ENCODE data around the gene MMD2.

- TF ChIP-seq EZH2 (IDR thresholded peaks at IDR 0.05; ENCODE audit: borderline replicate concordance, insufficient read depth, low read depth, low read length, poor library complexity, severe bottlenecking), result no peak
- TF ChIP-seq, protein P1, sequence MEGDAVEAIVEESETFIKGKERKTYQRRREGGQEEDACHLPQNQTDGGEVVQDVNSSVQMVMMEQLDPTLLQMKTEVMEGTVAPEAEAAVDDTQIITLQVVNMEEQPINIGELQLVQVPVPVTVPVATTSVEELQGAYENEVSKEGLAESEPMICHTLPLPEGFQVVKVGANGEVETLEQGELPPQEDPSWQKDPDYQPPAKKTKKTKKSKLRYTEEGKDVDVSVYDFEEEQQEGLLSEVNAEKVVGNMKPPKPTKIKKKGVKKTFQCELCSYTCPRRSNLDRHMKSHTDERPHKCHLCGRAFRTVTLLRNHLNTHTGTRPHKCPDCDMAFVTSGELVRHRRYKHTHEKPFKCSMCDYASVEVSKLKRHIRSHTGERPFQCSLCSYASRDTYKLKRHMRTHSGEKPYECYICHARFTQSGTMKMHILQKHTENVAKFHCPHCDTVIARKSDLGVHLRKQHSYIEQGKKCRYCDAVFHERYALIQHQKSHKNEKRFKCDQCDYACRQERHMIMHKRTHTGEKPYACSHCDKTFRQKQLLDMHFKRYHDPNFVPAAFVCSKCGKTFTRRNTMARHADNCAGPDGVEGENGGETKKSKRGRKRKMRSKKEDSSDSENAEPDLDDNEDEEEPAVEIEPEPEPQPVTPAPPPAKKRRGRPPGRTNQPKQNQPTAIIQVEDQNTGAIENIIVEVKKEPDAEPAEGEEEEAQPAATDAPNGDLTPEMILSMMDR (IDR thresholded peaks at IDR 0.05), result no peak
Measured at GRCh38 chr7:4919969-4920766, 38.8 kb downstream of the MMD2 start.

All from B cell (primary cell).